COLO668 (cell line): ENCODE data around the gene MRAP2.

Experiments
- DNase-seq: peaks from one replicate; lab custom pipeline; 2025; ENCODE audit not compliant: unreplicated experiment; lab: John Stamatoyannopoulos, UW

Gene MRAP2

GRCh38 chr6:84033523-84034451, at the start of gene MRAP2:
MRAP2 (plus strand) TSS chr6:84033772; CDS start chr6:84055319, 21,547 bp downstream.
- DNase-seq = peak; percentile 59

GRCh38 chr6:83984411-83984810, 49.2 kb upstream of the MRAP2 start:
- DNase-seq = no peak

GRCh38 chr6:83985308-83985713, 48.3 kb upstream of the MRAP2 start:
- DNase-seq = no peak

GRCh38 chr6:83985715-83986114, 47.9 kb upstream of the MRAP2 start:
- no peak for DNase-seq

GRCh38 chr6:83998021-83998584, 35.5 kb upstream of the MRAP2 start:
- no peak for DNase-seq

- no peak for DNase-seq
Measured at GRCh38 chr6:84001119-84001518, 32.5 kb upstream of the MRAP2 start.

- DNase-seq = no peak
Measured at GRCh38 chr6:84002226-84002625, 31.3 kb upstream of the MRAP2 start.

GRCh38 chr6:84003131-84003530, 30.4 kb upstream of the MRAP2 start:
- no peak for DNase-seq

- DNase-seq = no peak
Measured at GRCh38 chr6:84003654-84004053, 29.9 kb upstream of the MRAP2 start.

GRCh38 chr6:84007871-84008270, 25.7 kb upstream of the MRAP2 start:
- no peak for DNase-seq

GRCh38 chr6:84013354-84013753, 20.2 kb upstream of the MRAP2 start:
- no peak for DNase-seq

GRCh38 chr6:84013931-84014330, 19.6 kb upstream of the MRAP2 start:
- no peak for DNase-seq

GRCh38 chr6:84016029-84016428, 17.5 kb upstream of the MRAP2 start:
- DNase-seq = no peak

- DNase-seq = no peak
Measured at GRCh38 chr6:84017709-84018452, 15.7 kb upstream of the MRAP2 start.

- no peak for DNase-seq
Measured at GRCh38 chr6:84018453-84019061, 15.0 kb upstream of the MRAP2 start.

- DNase-seq = no peak
Measured at GRCh38 chr6:84019141-84019841, 14.3 kb upstream of the MRAP2 start.

GRCh38 chr6:84019842-84020211, 13.7 kb upstream of the MRAP2 start:
- DNase-seq = no peak

- no peak for DNase-seq
Measured at GRCh38 chr6:84021625-84022024, 11.9 kb upstream of the MRAP2 start.

GRCh38 chr6:84026721-84027164, 6.8 kb upstream of the MRAP2 start:
- peak; percentile 2 for DNase-seq

GRCh38 chr6:84027340-84028181, 6.0 kb upstream of the MRAP2 start:
- peak; percentile 55 for DNase-seq
